PC-3 (cell line): Measurements from ENCODE around the gene LRFN4. TPM values are rescaled to one million over a fixed set of nuclear protein-coding genes. Genes with fewer than 3 reads are reported as not detected.

Experiments used
- ATAC-seq: fragments of 200-7000 bp; cut with Tn5 transposase; 2 replicates; pipeline ENCODE4 v1.9.1; 2020; ENCODE audit warnings: mild to moderate bottlenecking, moderate library complexity
- BruUV-seq: library from RNA; stranded (reverse); fragments of 400-500 nt; replicated peaks from 2 replicates; lab custom pipeline; 2021; lab: Mats Ljungman, UMichigan
- CTCF ChIA-PET: fragments of 300-600 bp; sonication (Branson Sonifier 250); formaldehyde crosslinking; loops from one replicate; lab custom pipeline; 2022; ENCODE audit warnings: antibody characterized with exemption; lab: Charles Lee
- POLR2A ChIA-PET: fragments of 300-600 bp; sonication (Branson Sonifier 250); formaldehyde crosslinking; loops from one replicate; lab custom pipeline; 2022; ENCODE audit warnings: antibody characterized with exemption; ENCODE audit not compliant: unreplicated experiment; lab: Charles Lee
- DNase-seq: peaks from one replicate; pipeline ENCODE4 v3.0.0-alpha.2; 2015
- H2AFZ ChIP-seq: fragments of 300-600 bp; sonication (generic); 2 replicates; pipeline ENCODE4 v1.6.0; 2016; ENCODE audit warnings: antibody characterized with exemption, low read length
- H3F3A ChIP-seq: fragments of 300-600 bp; sonication (generic); one replicate; pipeline ENCODE4 v1.6.0; 2017; ENCODE audit warnings: antibody characterized with exemption, low read length, control low read depth, mild to moderate bottlenecking; ENCODE audit not compliant: unreplicated experiment
- H3K27ac ChIP-seq: fragments of 300-600 bp; sonication (generic); 2 replicates; pipeline ENCODE4 v1.5.1; 2016; ENCODE audit warnings: mild to moderate bottlenecking, low read length
- H3K27me3 ChIP-seq: fragments of 300-600 bp; sonication (generic); 2 replicates; pipeline ENCODE4 v1.6.1; 2016; ENCODE audit warnings: low read length, mixed read lengths
- H3K36me3 ChIP-seq: fragments of 300-600 bp; sonication (generic); 2 replicates; pipeline ENCODE4 v1.6.1; 2016; ENCODE audit warnings: low read depth, mixed run types, low read length, mixed read lengths
- H3K4me1 ChIP-seq: fragments of 300-600 bp; sonication (generic); 2 replicates; pipeline ENCODE4 v1.5.1; 2016; ENCODE audit warnings: low read length; ENCODE audit not compliant: insufficient read depth
- H3K4me2 ChIP-seq: fragments of 300-600 bp; sonication (generic); 2 replicates; pipeline ENCODE4 v1.6.0; 2016; ENCODE audit warnings: low read length
- H3K4me3 ChIP-seq: fragments of 300-600 bp; sonication (generic); 2 replicates; pipeline ENCODE4 v1.5.1; 2016; ENCODE audit warnings: mild to moderate bottlenecking, low read length, mixed read lengths
- H3K79me2 ChIP-seq: fragments of 300-600 bp; sonication (generic); 2 replicates; pipeline ENCODE4 v1.6.1; 2017; ENCODE audit warnings: low read length, mixed read lengths
- H3K9ac ChIP-seq: fragments of 300-600 bp; sonication (generic); 2 replicates; pipeline ENCODE4 v1.6.0; 2016; ENCODE audit warnings: mild to moderate bottlenecking, low read length
- H3K9me2 ChIP-seq: fragments of 300-600 bp; sonication (generic); replicated peaks from 2 replicates; pipeline ENCODE4 v1.6.1; 2016; ENCODE audit warnings: mixed run types, low read length, mixed read lengths
- H3K9me3 ChIP-seq: fragments of 300-600 bp; sonication (generic); 2 replicates; pipeline ENCODE4 v1.6.1; 2016; ENCODE audit warnings: low read length, mixed read lengths
- H4K20me1 ChIP-seq: fragments of 300-600 bp; sonication (generic); 2 replicates; pipeline ENCODE4 v1.6.1; 2016; ENCODE audit warnings: low read length, mixed read lengths
- CTCF ChIP-seq: fragments of 300-600 bp; sonication (generic); conservative IDR thresholded peaks from 2 replicates; pipeline ENCODE4 v1.5.1; 2017; ENCODE audit warnings: antibody characterized with exemption, low read depth, mild to moderate bottlenecking, low read length
- EZH2 ChIP-seq: fragments of 300-600 bp; sonication (generic); IDR thresholded peaks from one replicate; pipeline ENCODE4 v1.6.1; 2017; ENCODE audit warnings: antibody characterized with exemption, mild to moderate bottlenecking, low read length; ENCODE audit not compliant: unreplicated experiment
- EZH2phosphoT487 ChIP-seq: fragments of 300-600 bp; sonication (generic); IDR thresholded peaks from 2 replicates; pipeline ENCODE4 v1.6.1; 2018; ENCODE audit warnings: mild to moderate bottlenecking, antibody characterized with exemption, low read length, borderline replicate concordance
- intact Hi-C: fragments of 100-400 bp; cut with micrococcal nuclease; formaldehyde crosslinking; loops from 2 replicates; pipeline ENCODE4 v1.9.0; 2023
- total RNA-seq: library from RNA; depleted of rRNA; stranded (reverse); fragments of >200 nt; gene quantifications from 2 replicates; pipeline ENCODE4 v1.2.3, GENCODE V29; 2014

LRFN4 gene
- total RNA-seq, 1 experiment from 2014 or later = 64.4 TPM

- DNase-seq = no peak
- Histone ChIP-seq H3F3A (no peaks in the 10 kb centered on the region), H3K36me3 (no peaks in the 10 kb centered on the region; the same call in 1 of the 2 replicates), H3K27ac (no peak overlapping the region), H3K9ac (no peak overlapping the region), H3K9me2 (no peaks in the 10 kb centered on the region), H3K4me3 (no peak overlapping the region), H3K4me2 (no peak overlapping the region), H3K27me3 (no peaks in the 10 kb centered on the region), H3K4me1 (peaks cover 17% of the 10 kb centered on the region), H4K20me1 (no peaks in the 10 kb centered on the region), H3K79me2 (peaks cover 27% of the 10 kb centered on the region), H3K9me3 (no peaks in the 10 kb centered on the region), H2AFZ (no peak overlapping the region)
- ChIA-PET CTCF (interaction anchor here (0.5 kb wide), 1 partner anchor 181 kb away, joined by 3 read pairs; no protein-coding TSS in a partner anchor), POLR2A (no interaction called here)
- no peak for ATAC-seq
- intact Hi-C loops = no loop called here
- BruUV-seq = no TSS peak
- TF ChIP-seq EZH2 (no peak), CTCF (no peak), EZH2phosphoT487 (no peak)
These were observed 2.2 kb downstream of the LRFN4 start for GRCh38 chr11:66858939-66859685.

GRCh38 chr11:66859686-66860448 is 3.0 kb downstream of the LRFN4 start:
- ChIA-PET CTCF (interaction anchor here (0.5 kb wide), 1 partner anchor 182 kb away, joined by 3 read pairs; no protein-coding TSS in a partner anchor), POLR2A (no interaction called here)
- no peaks in the 10 kb centered on the region for H3K9me2 ChIP-seq
- no peak overlapping the region for H3K9ac ChIP-seq
- H3K9me3 ChIP-seq = no peaks in the 10 kb centered on the region
- intact Hi-C loops = no loop called here
- DNase-seq (no peak), ATAC-seq (no peak)
- H2AFZ ChIP-seq = no peak overlapping the region
- H3K27me3 ChIP-seq = no peaks in the 10 kb centered on the region
- H3K4me1 ChIP-seq = peaks cover 17% of the 10 kb centered on the region
- TF ChIP-seq EZH2phosphoT487 (no peak), EZH2 (no peak), CTCF (no peak)
- no peak overlapping the region for H3K4me3 ChIP-seq
- no peak overlapping the region for H3K4me2 ChIP-seq
- no TSS peak for BruUV-seq
- no peaks in the 10 kb centered on the region for H4K20me1 ChIP-seq
- H3K36me3 ChIP-seq = no peaks in the 10 kb centered on the region; the same call in 1 of the 2 replicates
- H3F3A ChIP-seq = no peaks in the 10 kb centered on the region
- H3K27ac ChIP-seq = no peak overlapping the region
- peaks cover 27% of the 10 kb centered on the region for H3K79me2 ChIP-seq

GRCh38 chr11:66860449-66860831 is 3.6 kb downstream of the LRFN4 start:
- H4K20me1 ChIP-seq = no peaks in the 10 kb centered on the region
- TF ChIP-seq EZH2 (no peak), CTCF (no peak), EZH2phosphoT487 (no peak)
- no peak overlapping the region for H3K9ac ChIP-seq
- H3F3A ChIP-seq = no peaks in the 10 kb centered on the region
- no peaks in the 10 kb centered on the region for H3K9me2 ChIP-seq
- no peak overlapping the region for H3K27ac ChIP-seq
- intact Hi-C loops = no loop called here
- POLR2A ChIA-PET = no interaction called here
- no TSS peak for BruUV-seq
- H3K36me3 ChIP-seq = no peaks in the 10 kb centered on the region; the same call in 1 of the 2 replicates
- H3K4me2 ChIP-seq = no peak overlapping the region
- H3K79me2 ChIP-seq = peaks cover 27% of the 10 kb centered on the region
- no peak overlapping the region for H2AFZ ChIP-seq
- ATAC-seq = no peak
- H3K9me3 ChIP-seq = no peaks in the 10 kb centered on the region
- peaks cover 16% of the 10 kb centered on the region for H3K4me1 ChIP-seq
- CTCF ChIA-PET = no interaction called here
- no peak for DNase-seq
- no peaks in the 10 kb centered on the region for H3K27me3 ChIP-seq
- H3K4me3 ChIP-seq = no peak overlapping the region
